BLaER1 treated with 17β-estradiol and CSF1 and Interleukin-3, amounts not matched to agents 10 nM and 100 nM (cell line): ENCODE measurements around the gene DHX9.
A peak's percentile ranks its signal among the peaks of the same experiment; 100 is the strongest.

ENCODE experiments used
- H3K27ac ChIP-seq, 11 experiments: shearing (Covaris generic); formaldehyde crosslinking; 2 replicates each; pipeline ENCODE4 v1.8.1; 2022
- H3K27me3 ChIP-seq, 11 experiments: shearing (Covaris generic); formaldehyde crosslinking; 2 replicates each; pipeline ENCODE4 v1.8.1; 2022
- H3K36me3 ChIP-seq, 11 experiments: shearing (Covaris generic); formaldehyde crosslinking; 2 replicates each; pipeline ENCODE4 v1.8.1; 2022
- H3K4me1 ChIP-seq, 10 experiments: shearing (Covaris generic); formaldehyde crosslinking; 2 replicates each; pipeline ENCODE4 v1.8.1; 2022
- H3K4me2 ChIP-seq, 11 experiments: shearing (Covaris generic); formaldehyde crosslinking; 2 replicates each; pipeline ENCODE4 v1.8.1; 2022
- H3K4me3 ChIP-seq, 10 experiments: shearing (Covaris generic); formaldehyde crosslinking; 2 replicates each; pipeline ENCODE4 v1.8.1; 2022
- H3K9ac ChIP-seq, 11 experiments: shearing (Covaris generic); formaldehyde crosslinking; 2 replicates each; pipeline ENCODE4 v1.8.1; 2022
- H3K9me3 ChIP-seq, 11 experiments: shearing (Covaris generic); formaldehyde crosslinking; replicated peaks in 1 of 11; 2 replicates each; pipeline ENCODE4 v1.8.1; 2022
- H4K20me1 ChIP-seq, 11 experiments: shearing (Covaris generic); formaldehyde crosslinking; 2 replicates each; pipeline ENCODE4 v1.8.1; 2022
- Cebpa-rat ChIP-seq, 11 experiments: shearing (Covaris generic); IDR thresholded peaks; 2 replicates each; pipeline ENCODE4 v1.8.1; 2022

The DHX9 gene

GRCh38 chr1:182917378-182917777 lies 78.2 kb downstream of the DHX9 start:
- Histone ChIP-seq H3K4me1 (peaks cover 0 to 13% (median 10%) of the 10 kb centered on the region in 10 experiments; a peak in 16 of 20 replicates), H3K27me3 (no peaks in the 10 kb centered on the region), H3K36me3 (no peaks in the 10 kb centered on the region), H3K4me3 (no peak overlapping the region), H3K9me3 (peaks cover 5 to 17% (median 9%) of the 10 kb centered on the region in 11 experiments; a peak in 13 of 22 replicates), H3K4me2 (peak overlapping the region in 8 of 11 experiments; percentile 10 to 51 (median 33); a peak in 13 of 22 replicates), H3K9ac (no peak overlapping the region), H4K20me1 (no peaks in the 10 kb centered on the region), H3K27ac (no peak overlapping the region)
- TF ChIP-seq Cebpa-rat (IDR thresholded peaks at IDR 0.05) = no peak

- Histone ChIP-seq H3K9me3 (no peaks in the 10 kb centered on the region), H3K36me3 (no peaks in the 10 kb centered on the region), H3K4me1 (no peaks in the 10 kb centered on the region), H3K4me2 (no peak overlapping the region), H3K4me3 (no peak overlapping the region), H3K27me3 (no peaks in the 10 kb centered on the region), H3K9ac (no peak overlapping the region), H4K20me1 (no peaks in the 10 kb centered on the region), H3K27ac (no peak overlapping the region)
- no peak for TF ChIP-seq Cebpa-rat (IDR thresholded peaks at IDR 0.05)
Observed at GRCh38 chr1:182925661-182926060, 86.5 kb downstream of the DHX9 start.

GRCh38 chr1:182927693-182928433 lies 88.7 kb downstream of the DHX9 start:
- no peak for TF ChIP-seq Cebpa-rat (IDR thresholded peaks at IDR 0.05)

GRCh38 chr1:182930985-182931384 lies 91.8 kb downstream of the DHX9 start:
- no peak for TF ChIP-seq Cebpa-rat (IDR thresholded peaks at IDR 0.05)
- H3K4me3 ChIP-seq = no peak overlapping the region
- H3K27ac ChIP-seq = no peak overlapping the region
- no peaks in the 10 kb centered on the region for H3K4me1 ChIP-seq
- H3K4me2 ChIP-seq = no peak overlapping the region
- no peaks in the 10 kb centered on the region for H4K20me1 ChIP-seq
- peaks cover 4 to 14% (median 11%) of the 10 kb centered on the region in 11 experiments; a peak in 18 of 22 replicates for H3K9me3 ChIP-seq
- no peak overlapping the region for H3K9ac ChIP-seq
- no peaks in the 10 kb centered on the region for H3K36me3 ChIP-seq
- no peaks in the 10 kb centered on the region for H3K27me3 ChIP-seq

More at GRCh38 chr1:182927693-182928433, 88.7 kb downstream of the DHX9 start:
- Histone ChIP-seq H3K9me3 (no peaks in the 10 kb centered on the region), H3K36me3 (no peaks in the 10 kb centered on the region), H3K27ac (no peak overlapping the region), H3K27me3 (no peaks in the 10 kb centered on the region), H3K4me1 (no peaks in the 10 kb centered on the region), H4K20me1 (no peaks in the 10 kb centered on the region), H3K4me3 (no peak overlapping the region), H3K4me2 (no peak overlapping the region), H3K9ac (no peak overlapping the region)

- Histone ChIP-seq H3K4me2 (no peak overlapping the region), H3K4me1 (no peaks in the 10 kb centered on the region), H4K20me1 (no peaks in the 10 kb centered on the region), H3K9me3 (peaks cover 4 to 23% (median 16%) of the 10 kb centered on the region in 11 experiments; a peak in 18 of 22 replicates), H3K36me3 (no peaks in the 10 kb centered on the region), H3K27ac (no peak overlapping the region), H3K27me3 (no peaks in the 10 kb centered on the region), H3K9ac (no peak overlapping the region), H3K4me3 (no peak overlapping the region)
- no peak for TF ChIP-seq Cebpa-rat (IDR thresholded peaks at IDR 0.05)
Observed at GRCh38 chr1:182935716-182936115, 96.6 kb downstream of the DHX9 start.
